ENCODE results near the gene DGKG.
A peak's percentile ranks its signal among the peaks of the same experiment; 100 is the strongest.

Gene DGKG

DNA sequence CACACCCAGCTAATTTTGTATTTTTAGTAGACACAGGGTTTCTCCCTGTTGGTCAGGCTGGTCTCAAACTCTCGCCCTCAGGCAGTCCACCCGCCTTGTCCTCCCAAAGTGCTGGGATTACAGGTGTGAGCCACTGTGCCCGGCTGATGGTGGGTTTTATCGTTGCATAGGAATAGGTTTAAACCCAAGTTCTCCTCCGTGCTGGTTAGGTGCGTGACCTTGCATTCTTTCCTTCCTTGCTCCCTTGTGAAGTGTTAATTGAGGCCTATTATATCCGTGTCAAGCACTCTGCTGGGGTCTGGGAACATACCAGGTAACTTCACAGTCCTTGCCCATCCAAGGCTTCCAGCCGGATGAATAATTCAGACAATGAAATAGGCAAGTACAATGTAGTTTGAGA is 233.9 kb downstream of the DGKG start:
- no peak for DNase-seq

DNA sequence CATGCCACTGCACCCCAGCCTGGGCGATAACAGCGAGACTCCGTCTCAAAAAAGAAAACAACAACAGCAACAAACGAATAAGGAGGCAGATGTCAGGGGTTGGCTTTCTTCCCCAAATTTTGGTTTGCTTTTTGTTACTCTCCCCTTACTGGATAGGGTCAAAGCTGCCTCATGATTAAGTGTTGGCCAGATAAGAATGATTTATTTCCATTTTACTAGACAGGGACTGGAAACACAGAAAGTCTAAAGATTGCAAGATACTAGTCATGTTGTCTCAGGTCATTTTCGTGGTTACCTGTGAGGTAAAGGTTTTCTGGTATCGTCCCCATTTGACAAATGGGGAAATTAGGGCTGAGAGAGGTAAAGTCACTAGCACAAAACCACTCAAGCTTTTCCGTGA is 234.6 kb downstream of the DGKG start:
- no peak for DNase-seq

DNA sequence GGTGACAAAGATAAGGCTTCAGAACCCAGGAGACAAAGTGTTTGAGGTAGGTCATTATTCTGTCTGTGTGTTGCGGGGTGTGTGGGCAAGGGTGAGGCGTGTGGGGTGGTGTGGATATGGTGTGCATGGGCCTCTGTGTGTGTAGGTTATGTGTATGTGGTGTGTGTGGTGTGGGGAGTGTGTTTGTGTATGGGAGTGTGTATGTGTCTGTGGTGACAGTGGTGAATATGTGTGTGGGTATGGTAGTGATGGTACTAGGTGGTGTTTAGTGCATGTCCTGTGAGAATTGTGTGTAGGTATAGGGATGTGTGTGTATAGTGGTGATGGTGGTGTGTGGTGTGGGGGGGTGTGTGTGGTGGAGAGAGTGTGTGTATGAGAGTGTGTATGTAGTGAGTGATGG is 236.9 kb downstream of the DGKG start:
- no peak for DNase-seq

DNA sequence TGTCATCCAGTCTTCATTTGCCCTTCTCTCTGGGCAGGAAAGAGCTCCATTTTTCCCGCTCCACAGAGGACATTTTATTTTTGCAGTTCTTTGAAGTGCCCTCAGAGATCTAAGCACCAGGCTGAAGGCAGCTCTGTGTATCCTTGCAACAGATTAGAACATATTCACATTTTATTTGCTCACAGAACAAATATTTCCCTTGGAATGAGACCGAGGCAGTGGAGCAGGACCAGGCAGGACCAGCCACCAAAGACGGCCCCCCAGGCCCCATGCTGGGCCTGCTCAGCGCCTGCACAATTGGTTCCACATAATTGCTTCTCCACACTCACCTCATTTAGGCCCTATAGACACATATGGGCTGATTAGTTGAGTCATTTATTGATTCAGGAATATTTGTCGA is 237.4 kb downstream of the DGKG start:
- DNase-seq = no peak

DNA sequence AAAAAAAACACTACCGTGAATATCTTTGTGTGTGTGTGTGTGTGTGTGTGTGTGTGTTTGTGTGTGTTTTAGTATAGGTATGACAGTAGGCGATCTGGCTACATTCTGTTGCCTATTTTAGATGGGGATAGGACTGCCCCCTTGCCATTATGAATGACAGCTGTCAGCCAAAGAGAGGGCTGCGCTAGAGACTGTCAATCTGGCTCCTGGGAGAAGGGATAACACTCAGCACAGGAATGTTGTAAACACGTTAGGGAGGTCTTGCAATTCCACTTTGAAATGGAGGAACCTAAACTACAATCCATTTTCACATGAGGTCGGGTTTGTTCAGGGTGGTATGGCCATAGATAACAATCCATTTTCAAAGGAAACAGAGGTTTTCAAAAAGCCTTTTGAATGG is 239.0 kb downstream of the DGKG start:
- no peak for DNase-seq

DNA sequence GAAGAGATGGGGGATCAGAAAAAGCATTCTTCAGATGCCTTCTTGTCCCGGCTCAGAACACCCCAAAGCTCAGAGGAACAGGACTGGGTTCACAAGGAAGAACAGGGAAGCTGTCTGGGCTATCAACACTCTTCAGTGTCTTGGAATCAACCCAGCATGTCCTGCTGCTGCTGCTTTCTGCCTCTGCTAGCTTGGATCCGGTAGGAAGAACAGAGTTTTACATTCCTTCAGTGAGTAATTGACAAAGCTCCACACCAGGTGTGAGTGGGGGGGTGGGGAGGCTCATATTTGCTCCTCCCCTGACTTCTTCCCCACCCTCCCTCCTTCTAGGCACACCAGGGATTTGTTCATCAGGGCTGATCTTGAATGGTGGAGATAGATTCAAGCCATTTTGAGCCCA is 240.1 kb downstream of the DGKG start:
- no peak for DNase-seq

DNA sequence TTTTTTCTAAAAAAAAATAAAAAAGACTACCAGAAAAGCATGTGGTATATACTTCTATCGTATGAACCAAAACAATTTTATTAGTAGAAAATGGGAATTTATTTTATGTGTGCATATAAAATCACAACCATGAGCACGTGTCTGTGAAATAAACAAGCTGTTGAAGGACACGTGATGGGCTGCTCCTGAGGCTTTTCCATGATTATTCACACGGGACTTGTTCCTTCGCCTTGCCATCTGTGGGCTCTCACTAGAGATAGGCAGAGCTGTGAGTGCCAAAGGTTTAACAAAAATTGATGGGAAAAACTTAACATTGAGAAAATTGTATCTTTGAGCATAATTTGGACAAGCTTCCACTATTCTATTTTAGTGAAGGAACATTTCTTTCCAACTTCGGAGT is 240.8 kb downstream of the DGKG start:
- DNase-seq = no peak

DNA sequence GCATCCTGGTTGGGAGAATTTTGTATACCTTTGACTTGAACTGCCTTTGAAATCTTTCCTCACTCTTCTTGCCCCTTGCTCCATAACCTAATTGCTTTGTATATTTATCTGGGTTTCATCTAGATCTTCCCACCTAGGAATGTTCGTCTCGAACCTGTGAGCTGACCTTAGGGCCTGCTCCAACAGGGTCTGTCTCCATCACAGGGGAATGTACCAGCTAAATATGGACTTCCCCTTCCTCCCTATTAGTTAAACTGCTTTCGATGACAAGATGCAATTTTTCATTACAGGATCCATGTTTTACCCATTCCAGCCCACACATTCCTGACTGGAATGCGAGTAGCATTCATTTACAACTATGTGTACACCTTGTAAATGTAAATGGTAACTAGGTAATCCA is 242.5 kb downstream of the DGKG start:
- DNase-seq = no peak

DNA sequence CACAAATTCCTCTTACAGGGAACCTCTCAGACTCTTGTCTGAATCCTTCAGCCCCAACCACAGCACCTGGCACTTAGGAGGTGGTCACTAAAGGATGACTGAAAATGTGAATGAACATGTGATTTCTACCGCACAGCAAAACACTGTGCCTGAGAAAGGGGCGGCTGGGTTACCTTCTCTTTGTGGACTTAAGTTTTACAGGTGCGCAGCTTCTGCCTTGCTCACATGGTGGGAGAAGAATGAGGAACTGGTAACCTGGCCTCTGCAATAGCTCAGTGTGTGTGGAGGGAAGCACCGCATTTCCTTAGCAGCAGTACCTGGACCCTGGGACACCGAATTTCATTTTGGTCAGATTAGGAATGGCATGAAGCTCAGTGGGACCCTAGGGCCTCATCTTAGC is 243.3 kb downstream of the DGKG start:
- no peak for DNase-seq

DNA sequence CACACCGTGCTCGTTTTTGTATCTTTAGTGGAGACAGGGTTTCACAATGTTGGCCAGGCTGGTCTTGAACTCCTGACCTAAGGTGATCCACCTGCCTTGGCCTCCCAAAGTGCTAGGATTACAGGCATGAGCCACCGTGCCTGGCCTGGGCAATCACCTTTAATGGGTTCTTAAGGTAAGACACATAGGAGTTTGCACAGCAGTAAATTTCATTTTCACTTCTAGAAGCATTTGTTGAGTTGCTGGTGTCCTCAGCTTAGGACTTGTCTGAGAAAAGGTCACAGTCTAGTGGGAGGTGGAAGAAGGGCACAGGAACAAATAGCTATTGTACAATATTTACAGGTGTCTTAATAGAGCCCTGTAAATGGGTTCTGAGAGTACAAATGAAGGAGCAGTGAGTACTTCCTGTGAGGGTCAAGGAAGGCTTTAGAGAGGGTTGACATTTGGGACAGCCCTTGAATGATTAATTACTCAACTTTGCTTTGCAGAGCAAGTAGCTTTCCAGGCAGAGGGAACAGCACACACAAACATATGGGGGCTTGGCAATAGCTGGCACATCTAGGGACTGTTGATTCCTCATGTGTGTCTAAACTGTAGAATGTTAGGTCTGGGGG is 244.4 kb downstream of the DGKG start:
- no peak for DNase-seq

DNA sequence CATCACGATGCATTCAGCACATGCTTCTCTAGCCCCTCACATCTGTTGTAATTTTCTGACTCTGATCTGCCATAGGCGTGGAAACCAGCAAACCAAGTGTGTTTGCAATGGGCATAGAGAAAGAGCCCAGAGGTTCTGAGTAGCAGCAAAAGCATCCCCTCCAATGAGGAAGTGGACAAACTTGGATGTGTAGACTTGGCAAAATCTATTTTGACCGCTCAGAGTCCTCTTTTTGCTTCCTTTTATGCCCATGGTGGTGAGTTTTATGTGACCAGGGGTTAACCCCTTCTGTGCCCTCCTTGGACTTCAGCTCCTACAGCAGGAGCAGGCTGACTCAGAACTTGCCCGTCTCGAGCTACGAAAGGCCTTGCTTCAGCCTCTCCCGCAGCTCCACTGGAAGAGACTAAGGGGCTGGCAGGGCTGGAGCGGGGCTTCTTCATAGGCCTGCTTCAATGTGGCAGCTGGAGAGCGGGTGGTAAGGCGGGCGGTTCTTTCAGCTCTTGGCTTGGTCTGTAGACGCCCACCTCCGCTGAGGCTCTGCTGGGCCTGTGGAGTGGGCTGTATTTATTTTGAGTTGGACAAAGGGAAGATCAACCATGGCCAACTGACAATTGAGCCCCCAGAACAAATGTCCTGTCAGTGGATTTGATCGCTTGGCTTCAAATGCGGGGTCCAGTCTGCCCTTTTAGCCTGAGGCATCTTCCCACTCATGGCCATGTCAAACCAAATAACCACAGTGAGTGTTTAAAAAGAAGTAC is 246.6 kb downstream of the DGKG start:
- no peak for DNase-seq

DNA sequence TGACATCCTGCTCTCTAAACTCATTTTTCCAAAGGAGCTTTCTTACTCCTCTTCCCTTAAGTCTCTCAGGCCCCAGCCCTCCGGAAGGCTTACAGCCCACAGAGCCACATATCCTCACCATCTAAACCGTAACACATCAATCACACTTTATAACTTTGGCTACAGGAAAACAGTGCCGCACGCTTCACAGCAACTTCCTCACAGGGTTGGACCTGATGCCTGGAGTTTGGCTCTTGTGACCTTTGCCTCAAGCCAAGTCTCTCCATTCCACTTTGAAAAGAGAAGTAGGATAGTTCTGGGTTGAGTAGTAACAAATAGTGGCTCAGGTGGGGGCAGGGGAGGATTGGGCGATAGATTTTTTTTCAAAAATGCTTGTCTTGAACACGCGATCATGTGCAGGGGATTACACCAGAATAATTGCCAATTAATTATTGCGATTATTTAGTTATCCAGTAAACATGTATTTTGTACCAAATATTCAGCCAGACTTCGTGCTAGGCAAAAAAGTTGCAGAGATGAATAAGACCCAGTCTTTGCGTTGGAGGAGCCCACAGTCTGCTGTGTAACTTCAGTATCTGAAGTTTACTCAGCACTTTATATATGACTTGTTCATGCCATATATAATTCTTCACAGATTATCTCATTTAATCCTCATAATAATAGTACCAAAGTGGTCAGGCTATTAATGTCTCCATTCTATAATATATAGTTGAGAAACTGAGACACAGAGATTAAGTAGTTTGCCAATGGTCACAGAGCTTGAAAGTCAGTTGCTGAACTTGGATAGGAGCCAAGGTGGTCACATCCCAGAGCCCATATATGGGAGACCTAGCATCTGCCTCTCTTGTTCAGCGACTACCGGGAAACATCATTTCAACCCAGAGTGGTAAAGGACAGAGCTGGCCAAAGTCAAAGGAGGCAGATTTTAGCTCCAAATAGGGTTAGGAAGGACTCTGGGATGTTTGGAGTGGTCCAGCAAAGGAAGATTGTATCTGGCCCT is 250.8 kb downstream of the DGKG start:
- DNase-seq = no peak

DNA sequence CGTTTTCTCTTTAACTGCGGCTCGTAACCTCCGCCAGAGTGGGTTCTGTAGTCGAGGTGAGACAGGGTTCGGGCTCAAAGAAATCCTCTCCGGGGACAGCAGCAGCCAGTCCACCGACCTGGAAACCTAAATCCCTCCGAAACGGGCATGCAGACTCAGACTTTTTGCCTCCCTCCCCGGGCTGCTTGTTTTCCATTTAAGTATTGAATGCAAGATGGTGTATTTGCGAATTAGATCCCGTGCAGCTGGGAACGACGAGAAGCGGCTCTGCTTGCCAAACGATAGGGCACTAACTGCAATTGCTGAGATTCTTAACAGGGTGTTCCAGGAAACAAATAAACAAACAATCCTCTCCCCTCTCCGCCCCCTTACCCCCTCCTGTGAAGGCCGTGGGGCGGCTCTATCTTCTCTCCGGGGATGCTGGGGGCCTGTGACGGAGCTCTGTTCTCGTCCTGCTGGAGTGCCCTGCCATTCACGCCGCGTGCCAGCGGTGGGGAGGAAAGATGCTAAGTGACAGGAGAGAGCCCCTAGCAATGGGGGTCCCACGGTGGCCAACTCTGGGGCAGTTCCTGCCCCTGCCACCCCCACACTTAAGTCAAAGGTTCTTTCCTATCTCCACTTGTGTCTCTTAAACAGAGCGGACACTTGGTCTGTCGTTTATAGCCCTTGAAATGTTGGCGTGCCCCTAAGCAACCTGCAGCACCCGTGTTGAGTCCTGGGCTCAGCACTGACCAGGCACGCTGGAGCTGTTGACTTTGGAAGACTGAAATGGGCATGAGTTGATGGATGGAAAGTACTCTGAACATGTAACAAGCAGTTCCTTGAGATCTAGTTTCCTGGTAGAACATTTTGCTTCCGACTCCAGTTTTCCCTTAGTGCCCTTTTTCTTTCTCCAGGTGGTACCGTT is 251.9 kb downstream of the DGKG start:
- no peak for DNase-seq

DNA sequence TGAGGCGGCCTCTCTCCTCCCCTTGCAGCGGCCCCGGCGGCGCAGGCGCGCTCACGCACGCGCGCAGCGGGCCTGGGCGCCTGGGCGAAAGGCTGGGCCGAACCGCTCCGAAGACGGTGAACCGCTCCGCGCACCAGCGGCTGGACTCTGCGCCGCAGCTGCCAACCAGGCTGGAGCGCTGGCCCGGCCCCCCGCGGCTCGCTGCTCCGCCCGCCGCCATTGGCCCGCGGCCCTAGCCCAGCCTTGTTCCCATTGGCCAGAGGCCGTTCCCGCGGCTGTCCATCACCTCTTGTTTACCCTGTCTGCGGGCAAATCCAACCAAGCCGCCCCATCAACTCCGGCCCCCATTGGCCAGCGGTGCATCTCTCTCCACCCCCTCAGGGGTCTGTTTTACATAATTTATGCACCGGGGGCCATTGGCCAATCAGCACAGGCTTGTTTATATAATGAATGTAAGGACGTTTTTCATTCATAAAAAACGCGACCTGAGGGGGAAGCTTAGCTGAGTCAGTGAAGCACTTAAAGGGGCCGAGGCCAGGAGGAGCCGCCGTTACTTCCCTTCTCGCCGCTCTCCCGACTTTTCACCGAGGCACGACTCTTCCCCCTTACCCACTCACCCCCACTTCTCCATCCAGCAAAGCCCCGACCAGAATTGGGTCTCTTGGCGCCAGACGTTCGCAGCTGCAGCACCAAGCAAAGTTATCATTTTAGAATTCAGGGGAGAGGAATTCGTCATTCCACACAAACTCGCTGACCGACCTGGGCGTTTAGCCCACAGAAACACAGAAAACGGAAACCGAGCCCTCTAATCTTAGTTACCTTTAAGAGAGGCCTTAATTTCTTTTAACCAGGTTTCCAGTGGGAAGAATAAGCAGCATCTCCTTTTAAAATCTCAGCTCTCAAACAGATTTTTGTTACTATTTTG is 252.8 kb downstream of the DGKG start, which contains the start of gene ETV5:
ETV5 (minus strand) TSS at position 149 of the 925 bp plus-strand sequence. CDS start 3,221 bp downstream, outside the sequence.
- DNase-seq = peak; percentile 77

DNA sequence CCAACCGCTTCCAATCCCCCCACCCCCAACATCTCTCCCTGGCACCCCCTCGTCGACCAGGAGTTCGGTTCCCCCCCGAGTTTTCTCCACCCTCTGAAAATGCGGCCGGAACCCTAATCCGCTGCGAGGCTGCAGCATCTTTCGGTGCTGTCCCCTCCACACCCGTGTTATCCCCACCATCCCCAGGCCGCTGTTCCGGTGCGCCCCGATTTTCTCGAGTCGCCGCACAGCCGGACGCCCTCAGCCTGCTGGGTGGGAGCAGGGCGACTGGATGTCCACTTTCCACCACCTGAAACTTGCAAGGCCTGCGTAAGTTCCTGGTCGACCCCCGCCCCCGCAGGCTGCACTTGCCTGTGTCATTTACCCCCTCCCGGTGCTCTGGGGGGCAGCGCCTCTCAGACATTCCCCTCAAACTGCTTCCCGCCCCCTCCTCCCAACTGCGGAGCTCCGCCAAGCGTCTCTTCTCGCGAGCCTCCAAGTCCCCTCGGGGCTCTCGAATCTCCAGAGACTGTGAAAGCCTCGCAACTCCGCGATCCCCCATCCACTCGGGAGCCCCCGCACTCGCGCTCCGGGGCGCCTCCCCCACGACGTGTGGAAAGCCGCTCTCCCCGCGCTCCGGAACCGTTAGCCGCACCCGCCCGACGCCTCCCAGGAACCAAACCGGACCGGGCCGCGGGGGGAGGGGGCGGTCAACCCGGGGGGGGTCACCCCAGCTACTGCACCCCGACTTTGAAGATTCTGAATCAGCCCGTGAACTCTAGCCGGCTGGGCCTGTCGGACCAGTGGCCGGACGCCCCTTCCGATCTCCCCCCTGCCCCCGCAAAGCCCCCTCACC is 253.7 kb downstream of the DGKG start:
- no peak for DNase-seq

DNA sequence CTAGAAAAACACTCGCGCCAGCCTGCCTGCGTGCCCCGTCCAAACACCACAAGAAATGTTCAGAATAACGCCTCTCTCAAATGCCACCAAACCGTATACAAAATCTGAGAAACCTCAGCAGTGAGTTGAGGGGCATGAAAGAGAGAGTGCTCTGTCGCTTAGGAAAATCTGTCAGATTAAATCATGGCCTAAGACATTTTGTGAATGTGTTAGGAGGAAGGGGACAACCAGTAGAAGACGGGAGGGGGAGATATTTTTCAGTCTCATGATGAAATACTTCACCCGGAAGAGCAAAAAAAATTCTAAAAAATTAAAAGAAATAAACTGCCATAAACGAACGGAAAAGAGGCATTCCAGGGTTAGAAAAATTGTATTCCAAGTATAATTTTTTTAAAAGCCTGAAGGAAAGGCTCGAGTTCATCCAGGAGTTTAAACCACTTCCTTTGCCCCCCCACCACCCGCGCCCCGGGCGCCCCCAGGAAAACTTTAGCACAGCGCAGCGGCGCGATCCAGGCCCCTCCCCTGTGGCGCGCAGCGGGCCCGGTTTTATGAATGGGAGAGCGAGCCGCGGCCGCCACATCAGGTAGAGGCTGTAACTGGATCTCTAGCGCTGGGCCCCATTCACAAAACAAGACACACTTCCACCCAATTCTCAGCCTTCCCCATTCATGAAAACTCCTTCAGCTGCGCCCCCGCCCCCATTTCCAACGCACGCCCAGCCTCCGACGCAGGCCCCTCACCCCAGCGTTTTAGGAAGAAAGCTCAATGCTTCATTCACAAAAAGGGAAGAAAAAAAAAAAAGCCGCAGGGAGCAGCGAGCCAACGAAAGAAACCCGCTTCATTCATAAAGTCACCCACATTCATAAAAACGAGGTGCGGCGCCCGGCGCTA is 254.6 kb downstream of the DGKG start:
- no peak for DNase-seq

DNA sequence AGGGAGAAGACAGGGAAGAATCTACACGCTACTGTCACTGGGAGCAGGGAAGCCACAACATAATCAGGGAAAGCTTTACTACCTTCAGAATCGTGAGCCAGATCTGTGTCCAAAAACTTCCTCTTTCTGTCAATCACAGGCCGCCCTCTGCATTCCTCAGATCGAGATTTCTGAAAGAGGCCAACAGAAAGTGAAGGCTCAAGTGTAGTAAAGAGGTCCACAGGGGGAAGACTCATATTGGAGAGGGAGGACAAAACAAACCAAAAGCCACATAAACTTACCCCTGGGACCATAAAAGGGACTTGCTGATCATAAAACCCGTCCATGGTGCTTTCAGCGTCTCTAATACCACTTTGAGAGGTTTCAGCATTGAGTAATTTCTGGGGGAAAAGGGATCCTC is 256.5 kb downstream of the DGKG start:
- DNase-seq = no peak

DNA sequence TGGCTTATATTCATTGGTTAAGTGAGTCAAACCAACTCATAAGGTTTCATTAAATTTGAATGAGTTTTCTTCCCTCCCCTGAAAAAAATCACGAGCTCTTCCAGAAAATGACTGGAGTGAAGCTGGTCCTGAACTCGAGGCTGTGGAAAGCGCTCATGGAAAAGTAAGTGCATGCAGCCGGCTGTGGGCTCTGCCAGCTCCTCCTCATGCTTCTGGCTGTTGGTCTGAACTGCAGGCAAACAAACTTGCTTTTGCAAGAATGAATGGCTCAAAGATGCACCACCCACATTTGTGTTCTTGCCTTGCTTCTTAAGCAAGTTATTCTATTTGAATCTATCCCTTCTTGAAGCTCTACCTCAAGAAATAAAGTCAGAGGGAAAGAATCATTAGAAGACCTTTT is 259.3 kb downstream of the DGKG start:
- no peak for DNase-seq

DNA sequence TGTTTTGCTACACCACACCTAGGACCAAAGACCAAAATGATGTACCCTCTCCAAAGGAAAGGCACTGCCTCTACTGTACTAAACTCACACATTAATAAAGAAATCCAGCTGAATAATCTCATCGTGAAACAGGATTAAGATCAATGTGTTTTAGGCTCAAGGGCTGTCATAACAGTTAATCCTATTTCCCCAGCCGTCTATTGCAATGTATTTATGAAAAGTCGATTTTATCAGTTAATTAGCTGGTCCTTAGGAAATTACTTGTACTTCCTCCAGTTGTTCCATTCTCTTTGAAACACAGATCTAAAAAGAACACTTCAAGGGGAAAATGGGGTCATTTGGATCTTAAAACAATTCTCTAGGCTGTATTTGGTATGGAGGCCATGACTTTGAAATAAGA is 261.6 kb downstream of the DGKG start:
- no peak for DNase-seq

Data from activated T-cell treated with anti-CD3 and anti-CD28 coated beads for 4 hours (primary cell).